Neutrophil (primary cell): ENCODE measurements around the gene UBAC2.

ENCODE experiments used
- H3K27ac ChIP-seq: fragments of 200-600 bp; sonication (generic); 2 replicates; pipeline ENCODE4 v1.5.1; 2016; ENCODE audit warnings: mild to moderate bottlenecking, moderate library complexity
- H3K27me3 ChIP-seq: fragments of 200-600 bp; sonication (generic); 2 replicates; pipeline ENCODE4 v1.6.0; 2016; ENCODE audit warnings: mild to moderate bottlenecking
- H3K36me3 ChIP-seq: fragments of 200-600 bp; sonication (generic); 2 replicates; pipeline ENCODE4 v1.5.1; 2017
- H3K4me1 ChIP-seq, 2 experiments: fragments of 200-600 bp in 1 of 2; sonication (generic) in 1 of 2; 1 replicate in 1 of 2; 2 replicates in 1 of 2; pipeline versions ENCODE4 v1.5.1 to v1.6.1; 2013 to 2016; ENCODE audit warnings: low read depth in 1 of 2, low read length in 1 of 2, mild to moderate bottlenecking in 1 of 2, moderate library complexity in 1 of 2; ENCODE audit not compliant: control insufficient read depth in 1 of 2, insufficient read depth in 1 of 2
- H3K4me3 ChIP-seq, 2 experiments: fragments of 200-600 bp in 1 of 2; sonication (generic) in 1 of 2; 1 replicate in 1 of 2; 2 replicates in 1 of 2; pipeline ENCODE4 v1.5.1; 2013 to 2016; ENCODE audit warnings: low read depth in 1 of 2, low read length in 1 of 2, mild to moderate bottlenecking in 1 of 2, moderate library complexity in 1 of 2
- H3K9me3 ChIP-seq: fragments of 200-600 bp; sonication (generic); 2 replicates; pipeline ENCODE4 v1.5.1; 2016
- CTCF ChIP-seq: fragments of 200-600 bp; sonication (generic); IDR thresholded peaks from 2 replicates; pipeline ENCODE4 v1.5.1; 2016; ENCODE audit warnings: antibody characterized with exemption

The UBAC2 gene

GRCh38 chr13:99174533-99175100, 26.0 kb upstream of the UBAC2 start:
- H3K36me3 ChIP-seq, result no peaks in the 10 kb centered on the region
- peaks cover 18% of the 10 kb centered on the region in 2 experiments for H3K4me1 ChIP-seq
- H3K9me3 ChIP-seq, result no peaks in the 10 kb centered on the region
- H3K27ac ChIP-seq, result no peak overlapping the region
- peaks cover 47% of the 10 kb centered on the region for H3K27me3 ChIP-seq
- H3K4me3 ChIP-seq, result no peak overlapping the region
- no peak for TF ChIP-seq CTCF

DNA sequence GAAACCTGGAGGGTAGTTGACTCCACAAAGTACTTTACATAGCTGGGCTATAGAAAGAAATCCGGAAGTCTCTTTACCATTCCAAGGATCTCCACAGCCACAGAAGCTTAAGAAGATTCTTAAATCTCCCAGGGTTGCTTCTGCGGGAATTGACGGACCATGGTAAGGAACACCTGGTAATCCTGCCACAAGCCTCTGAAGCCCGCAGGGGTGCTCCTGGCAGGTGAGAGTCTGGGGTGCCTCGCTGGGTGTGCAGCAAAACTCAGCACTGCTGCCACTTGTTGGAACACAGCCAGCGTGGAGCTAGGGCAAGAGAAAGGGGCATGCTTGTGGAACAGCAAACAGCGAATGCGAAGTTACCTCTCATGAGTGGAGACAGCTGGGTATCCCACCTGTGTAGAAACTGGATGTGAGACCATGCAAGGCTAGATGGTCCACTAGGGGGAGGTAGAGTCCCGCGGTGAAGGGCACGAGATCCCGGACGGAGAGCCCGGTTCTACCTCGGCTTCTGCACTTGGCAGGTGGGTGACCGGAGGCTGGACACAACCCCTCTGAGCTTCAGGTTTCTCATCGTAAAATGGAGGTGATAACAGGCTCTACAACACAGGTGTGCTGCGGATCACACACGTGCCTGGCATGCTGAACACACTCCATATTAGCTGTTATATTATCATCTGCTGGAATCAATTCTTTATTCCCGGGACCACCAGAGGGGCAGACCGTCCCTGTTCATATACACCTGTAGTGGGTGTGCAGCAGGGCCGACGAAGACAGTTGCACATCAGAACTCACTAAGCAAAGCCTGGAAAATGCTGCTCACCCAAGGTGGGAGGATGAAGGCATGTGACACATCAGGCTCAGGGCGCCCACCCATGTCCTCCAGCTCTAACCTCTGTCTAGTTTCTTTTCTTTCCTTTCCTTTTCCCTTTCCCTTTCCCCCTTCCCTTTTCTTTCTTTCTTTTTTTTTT, 24.1 kb upstream of the UBAC2 start:
- Histone ChIP-seq H3K4me3 (no peak overlapping the region), H3K4me1 (peaks cover 18% of the 10 kb centered on the region in 2 experiments), H3K27me3 (peaks cover 38% of the 10 kb centered on the region), H3K36me3 (no peaks in the 10 kb centered on the region), H3K9me3 (no peaks in the 10 kb centered on the region), H3K27ac (no peak overlapping the region)
- peak; percentile 83 for TF ChIP-seq CTCF

GRCh38 chr13:99178636-99179035, 22.0 kb upstream of the UBAC2 start:
- no peak overlapping the region for H3K4me3 ChIP-seq
- H3K4me1 ChIP-seq, result peaks cover 18% of the 10 kb centered on the region in 2 experiments
- peaks cover 8% of the 10 kb centered on the region for H3K9me3 ChIP-seq
- peaks cover 19% of the 10 kb centered on the region for H3K27me3 ChIP-seq
- H3K36me3 ChIP-seq, result no peaks in the 10 kb centered on the region
- H3K27ac ChIP-seq, result no peak overlapping the region
- no peak for TF ChIP-seq CTCF

GRCh38 chr13:99179460-99179859, 21.2 kb upstream of the UBAC2 start:
- no peak for TF ChIP-seq CTCF
- H3K27ac ChIP-seq, result no peak overlapping the region
- H3K4me3 ChIP-seq, result no peak overlapping the region
- peaks cover 10% of the 10 kb centered on the region for H3K27me3 ChIP-seq
- peaks cover 18% of the 10 kb centered on the region in 2 experiments for H3K4me1 ChIP-seq
- H3K9me3 ChIP-seq, result peaks cover 8% of the 10 kb centered on the region
- H3K36me3 ChIP-seq, result no peaks in the 10 kb centered on the region

DNA sequence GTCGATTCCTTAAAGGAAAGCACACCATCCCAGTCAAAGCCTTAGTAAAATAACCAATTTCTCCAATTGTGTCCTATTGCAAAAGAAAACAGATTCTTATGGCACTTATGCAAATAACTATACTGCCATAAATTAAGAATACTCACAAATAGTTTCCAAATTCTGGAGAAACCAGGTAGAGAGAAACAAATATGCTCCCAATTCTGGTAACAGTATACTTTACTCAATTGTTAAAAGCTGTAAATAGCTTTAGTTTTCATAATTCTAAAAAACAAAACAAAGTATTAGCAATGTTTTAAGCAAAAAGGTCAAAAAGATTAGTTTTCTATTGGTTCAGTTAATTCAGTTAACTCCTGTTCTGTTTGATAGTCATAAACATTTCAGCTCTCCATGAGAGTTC, 18.2 kb upstream of the UBAC2 start:
- no peak overlapping the region for H3K4me3 ChIP-seq
- H3K27ac ChIP-seq, result no peak overlapping the region
- no peaks in the 10 kb centered on the region for H3K27me3 ChIP-seq
- no peaks in the 10 kb centered on the region for H3K36me3 ChIP-seq
- H3K9me3 ChIP-seq, result peaks cover 8% of the 10 kb centered on the region
- H3K4me1 ChIP-seq, result peaks cover 11 to 13% of the 10 kb centered on the region in 2 experiments
- no peak for TF ChIP-seq CTCF
